Activated CD4-positive, alpha-beta T cell treated with anti-CD3 and anti-CD28 coated beads, Interleukin-2, amount 50 U/mL, for 16 hours (primary cell): ENCODE measurements around the gene BIN2.
"Not testable (repeated sequence)": the region's sequence is repeated elsewhere in the genome, so short reads cannot be mapped to it uniquely, and the experiment has no call there.

Source experiments
- DNase-seq: peaks from one replicate; pipeline ENCODE4 v3.0.0-alpha.2; 2020

The BIN2 gene

DNA sequence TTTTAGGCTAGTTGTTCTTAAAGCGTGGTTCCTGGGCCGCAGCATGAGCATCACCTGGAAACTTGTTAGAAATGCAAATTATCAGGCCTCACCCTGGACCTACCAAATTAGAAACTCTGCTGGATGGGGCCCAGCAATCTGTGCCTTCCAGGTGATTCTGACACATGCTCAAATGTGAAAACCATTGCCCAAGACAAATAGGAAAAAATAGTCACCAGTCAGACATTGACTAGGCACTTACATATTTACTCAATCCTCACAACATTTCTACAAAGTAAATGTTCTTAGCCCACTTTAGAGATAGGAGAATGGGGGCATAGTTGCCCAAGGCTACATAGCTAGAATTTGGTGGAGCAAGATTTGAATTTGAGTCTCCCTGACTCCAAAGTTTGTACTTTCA, 19.2 kb upstream of the BIN2 start:
- no peak for DNase-seq

GRCh38 chr12:51342416-51342815, 18.4 kb upstream of the BIN2 start:
- no peak for DNase-seq

DNA sequence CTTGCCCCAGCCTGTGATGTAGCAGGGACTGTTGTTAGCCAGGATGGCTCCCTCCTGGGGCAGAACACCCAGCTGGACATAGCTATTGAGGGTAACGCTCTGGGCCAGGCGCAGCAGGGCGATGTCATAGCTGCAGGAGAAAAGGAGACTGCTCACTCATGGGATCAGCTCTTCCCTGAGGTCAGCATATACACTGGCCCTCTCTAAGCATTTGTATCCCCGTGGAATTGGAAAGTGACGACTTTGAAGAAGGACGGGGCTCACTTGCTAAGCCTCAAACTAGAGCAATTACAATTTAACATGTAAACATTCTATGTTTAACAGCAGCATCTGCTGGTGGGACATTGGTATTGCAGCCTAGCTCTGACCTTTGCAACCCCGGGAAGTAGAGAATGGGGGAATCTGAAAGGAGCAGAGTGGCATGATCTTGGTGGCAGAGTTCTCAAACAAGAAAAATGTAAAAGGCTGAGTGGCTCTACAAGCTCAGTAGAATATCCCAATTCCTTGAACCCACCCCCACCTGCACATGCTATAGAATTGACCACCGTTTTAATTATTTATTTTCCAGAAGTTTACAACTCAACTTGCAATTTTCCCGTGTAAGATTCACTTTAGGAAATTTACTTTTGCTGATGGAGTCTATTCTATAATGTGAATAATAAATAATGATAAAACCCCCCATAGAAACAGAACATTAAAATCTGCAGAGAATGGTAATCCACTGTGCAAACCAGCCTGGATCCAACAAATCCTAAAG, 17.5 kb upstream of the BIN2 start:
- DNase-seq: peak; percentile 76

GRCh38 chr12:51339750-51340149, 15.8 kb upstream of the BIN2 start:
- DNase-seq: no peak

DNA sequence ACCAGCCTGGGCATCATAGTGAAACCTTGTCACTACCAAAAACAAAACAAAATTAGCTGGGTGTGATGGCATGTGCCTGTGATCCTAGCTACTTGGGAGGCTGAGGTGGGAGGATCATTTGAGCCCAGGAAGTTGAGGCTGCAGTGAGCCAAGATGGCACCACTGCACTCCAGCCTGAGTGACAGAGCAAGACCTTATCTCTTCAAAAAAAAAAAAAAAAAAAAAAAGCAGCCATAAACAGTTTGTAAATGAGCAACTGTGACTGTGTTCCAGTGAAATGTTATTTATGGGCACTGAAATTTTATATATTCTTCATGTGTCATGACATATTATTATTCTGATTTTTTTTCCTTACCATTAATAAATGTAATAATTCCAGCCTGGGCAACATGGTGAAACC, 13.4 kb upstream of the BIN2 start:
- DNase-seq: not testable (repeated sequence)

GRCh38 chr12:51335931-51336330, 12.0 kb upstream of the BIN2 start:
- no peak for DNase-seq

GRCh38 chr12:51334764-51335163, 10.8 kb upstream of the BIN2 start:
- no peak for DNase-seq

DNA sequence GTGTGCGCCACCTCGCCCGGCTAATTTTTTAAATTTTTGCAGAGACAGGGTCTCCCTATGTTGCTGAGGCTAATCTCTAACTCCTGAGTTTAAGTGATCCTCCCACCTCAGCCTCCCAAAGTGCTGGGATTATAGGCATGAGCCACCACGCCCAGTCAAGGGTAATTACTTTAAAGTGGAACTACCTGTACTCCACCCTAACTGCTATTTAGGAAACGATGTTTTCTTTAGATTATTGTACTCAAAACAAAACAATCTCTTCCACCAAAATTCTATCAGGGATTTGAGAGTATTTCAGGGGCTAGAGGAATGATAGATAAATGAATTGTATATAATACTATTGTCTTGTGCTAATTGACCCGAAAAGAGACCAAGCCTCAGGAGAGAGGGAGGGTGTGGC, 9.6 kb upstream of the BIN2 start:
- no peak for DNase-seq

GRCh38 chr12:51330186-51330585, 6.2 kb upstream of the BIN2 start:
- DNase-seq: no peak

GRCh38 chr12:51329742-51330141, 5.8 kb upstream of the BIN2 start:
- DNase-seq: peak; percentile 24

DNA sequence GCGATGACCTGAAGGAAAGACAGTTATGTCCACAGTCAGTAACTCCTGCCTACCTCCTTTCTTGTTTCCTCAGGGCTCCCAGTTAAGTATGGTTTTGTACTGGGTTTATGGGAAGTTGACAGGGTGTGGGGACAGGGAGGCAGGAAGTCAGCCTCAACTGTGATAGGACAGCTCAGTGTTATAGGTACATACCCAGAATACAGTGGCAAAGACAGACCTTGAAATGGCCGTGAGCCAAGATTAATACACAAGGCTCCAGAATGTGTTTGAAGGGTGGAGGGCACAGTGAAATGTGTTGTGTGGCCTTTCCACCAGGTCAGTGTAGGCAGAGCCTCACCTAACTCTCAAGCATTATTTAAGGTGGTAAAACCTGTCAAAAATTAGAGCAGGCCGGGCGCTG, 4.6 kb upstream of the BIN2 start:
- DNase-seq: no peak

GRCh38 chr12:51326698-51327439, 2.9 kb upstream of the BIN2 start:
- DNase-seq: peak; percentile 58

DNA sequence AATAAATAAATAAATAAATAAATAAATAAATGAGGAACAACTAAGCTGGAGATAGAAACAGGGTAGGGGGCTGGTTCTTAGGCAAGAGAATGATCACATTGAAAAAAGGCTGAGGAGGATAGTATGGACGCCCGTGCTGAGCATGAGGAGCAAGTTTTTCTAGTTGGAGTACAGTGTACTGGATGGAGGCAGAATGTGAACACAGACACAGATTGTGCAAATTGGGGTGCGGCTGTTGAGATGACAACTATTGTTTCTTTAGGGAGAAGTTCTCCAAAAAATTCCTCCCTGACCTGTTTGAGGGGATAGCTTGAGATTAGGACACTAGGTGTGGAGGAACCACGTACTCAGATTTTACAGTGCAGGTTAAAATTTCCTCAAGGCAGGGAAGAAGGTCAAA, 979 bp upstream of the BIN2 start:
- no peak for DNase-seq

DNA sequence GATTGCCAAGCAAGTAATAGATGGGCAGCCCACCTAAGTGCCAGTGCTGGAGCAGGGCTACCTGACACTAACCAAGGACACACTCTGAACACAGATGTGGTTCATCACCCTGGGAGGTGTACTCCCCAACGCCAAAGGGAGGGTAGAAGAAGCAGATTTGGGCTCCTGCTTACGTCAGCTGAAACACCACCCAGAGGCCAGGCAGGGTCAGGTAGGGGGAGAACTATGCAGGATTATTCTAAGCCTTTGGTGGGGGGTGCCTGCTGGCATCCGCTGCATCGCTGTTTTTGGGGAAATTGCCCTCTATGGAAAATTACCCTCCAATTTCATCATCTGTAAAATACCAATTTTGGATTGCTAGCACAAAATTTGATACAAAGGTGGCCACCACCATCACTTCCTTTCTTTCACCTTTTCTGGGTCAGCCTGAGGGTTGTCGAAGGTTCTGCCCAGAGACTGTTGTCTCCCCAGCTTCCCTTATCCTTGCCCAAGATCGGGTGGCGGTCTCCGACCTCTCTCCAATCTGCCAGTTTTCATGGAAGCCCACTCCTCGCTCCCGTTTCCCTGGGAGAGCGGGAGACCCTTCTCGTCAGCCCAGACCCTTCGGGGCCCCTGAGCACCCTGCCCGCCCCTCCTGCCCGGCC, 535 bp downstream of the BIN2 start:
- peak; percentile 59 for DNase-seq

GRCh38 chr12:51322452-51322851, 1.5 kb downstream of the BIN2 start:
- DNase-seq: peak; percentile 46

DNA sequence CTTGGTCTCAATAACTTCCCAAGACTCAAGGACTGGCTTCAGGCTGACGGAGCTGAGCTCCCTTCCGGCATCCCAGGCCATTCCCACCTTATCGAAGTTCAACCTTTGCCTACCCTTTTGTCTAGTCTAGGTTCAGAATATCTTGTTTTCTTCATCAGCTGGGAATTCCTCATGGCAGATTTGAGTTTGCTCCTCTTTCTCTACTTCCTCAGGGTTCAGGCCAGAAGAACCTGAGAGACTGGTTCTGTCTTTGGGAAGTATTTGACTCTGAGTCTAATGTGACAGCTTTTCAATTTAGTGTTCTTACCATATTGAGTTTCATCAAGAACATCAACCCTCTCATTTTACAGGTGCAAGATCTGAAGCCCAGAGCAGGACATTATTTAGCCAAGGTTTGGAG, 2.1 kb downstream of the BIN2 start:
- no peak for DNase-seq

GRCh38 chr12:51320695-51321320, 3.2 kb downstream of the BIN2 start:
- DNase-seq: peak; percentile 11

GRCh38 chr12:51320311-51320694, 3.7 kb downstream of the BIN2 start:
- DNase-seq: no peak

DNA sequence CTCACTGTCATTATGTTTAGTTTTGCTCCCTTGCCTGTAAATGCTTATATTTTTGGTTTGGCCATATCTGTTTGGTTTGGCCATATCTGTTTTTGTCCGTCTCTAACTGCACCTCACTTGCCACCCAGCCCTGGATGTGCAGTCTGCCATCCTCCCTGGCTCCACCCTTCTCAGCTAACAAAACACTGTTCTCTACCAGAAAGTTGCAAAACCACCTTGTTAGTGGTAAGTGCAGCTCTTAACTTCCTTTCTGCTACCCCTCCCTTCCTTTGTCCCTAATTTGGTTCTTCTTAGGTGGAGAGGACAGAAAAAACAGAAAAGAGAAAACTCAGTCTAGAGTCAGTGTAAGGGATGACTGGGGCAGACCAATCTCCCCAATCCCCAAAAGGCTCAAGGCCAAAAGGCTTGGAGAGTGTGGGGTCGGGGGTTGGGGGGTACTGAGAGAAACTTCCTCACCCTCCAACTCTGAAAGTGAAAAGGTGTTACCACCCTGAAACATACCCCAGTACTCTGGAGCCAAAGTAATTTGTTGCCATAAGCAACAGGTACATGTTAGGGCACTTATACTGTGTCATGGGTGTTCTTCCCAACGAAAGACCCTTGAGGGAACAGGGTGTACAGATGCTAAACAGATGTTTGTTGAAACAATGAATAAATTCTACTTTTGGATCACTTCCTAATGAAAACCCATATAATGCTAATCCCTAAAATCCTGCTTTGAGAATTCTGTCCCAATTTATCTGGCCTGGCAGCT, 5.0 kb downstream of the BIN2 start:
- DNase-seq: peak; percentile 55

GRCh38 chr12:51318057-51318806, 5.7 kb downstream of the BIN2 start:
- DNase-seq: not testable (repeated sequence)

DNA sequence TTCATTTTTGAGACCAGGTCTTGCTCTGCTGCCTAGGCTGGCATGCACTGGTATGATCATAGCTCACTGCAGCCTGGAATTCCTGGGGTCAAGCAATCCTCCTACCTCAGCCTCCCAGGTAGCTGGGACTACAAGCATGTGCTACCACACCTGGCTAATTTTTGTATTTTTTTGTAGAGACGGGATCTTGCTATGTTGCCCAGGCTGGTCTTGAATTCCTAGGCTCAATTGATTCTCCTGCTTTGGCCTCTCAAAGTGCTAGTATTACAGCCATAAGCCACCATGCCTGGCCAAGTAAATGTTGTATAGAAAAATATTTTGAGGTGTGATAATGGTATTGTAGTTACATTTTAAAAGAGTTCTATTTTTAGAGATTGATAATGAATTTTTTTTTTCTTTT, 12.6 kb downstream of the BIN2 start:
- DNase-seq: no peak
